HepG2 (cell line): ENCODE results near the gene EEF1AKMT3. TPM values are rescaled to one million over a fixed set of nuclear protein-coding genes. Genes with fewer than 3 reads are reported as not detected.

Experiments used
- ELF4 ChIP-seq: sonication (generic); formaldehyde crosslinking; IDR thresholded peaks from 2 replicates; pipeline ENCODE4 v1.5.0; 2020; ENCODE audit warnings: missing genetic modification reagents, mild to moderate bottlenecking, moderate library complexity, borderline replicate concordance
- ESRRA ChIP-seq: sonication (generic); formaldehyde crosslinking; IDR thresholded peaks from 2 replicates; pipeline ENCODE4 v1.5.1; 2020; ENCODE audit warnings: mild to moderate bottlenecking, low read depth, missing genetic modification reagents
- GMEB1 ChIP-seq: sonication (generic); formaldehyde crosslinking; IDR thresholded peaks from 2 replicates; pipeline ENCODE4 v1.5.1; 2020; ENCODE audit warnings: missing genetic modification reagents, mild to moderate bottlenecking, borderline replicate concordance
- IRF2 ChIP-seq: IDR thresholded peaks from 2 replicates; pipeline ENCODE4 v1.6.1; 2018; ENCODE audit warnings: missing genetic modification reagents, missing compliant biosample characterization
- JUN ChIP-seq: sonication (generic); formaldehyde crosslinking; IDR thresholded peaks from 2 replicates; pipeline ENCODE4 v1.4.0; 2020; ENCODE audit warnings: mild to moderate bottlenecking, missing genetic modification reagents
- NR2F2 ChIP-seq: IDR thresholded peaks from 2 replicates; pipeline ENCODE4 v1.6.1; 2012; ENCODE audit warnings: low read depth, inconsistent platforms, borderline replicate concordance
- PRMT3 ChIP-seq: sonication (generic); formaldehyde crosslinking; IDR thresholded peaks from 2 replicates; pipeline ENCODE4 v1.8.1; 2022; ENCODE audit warnings: low read depth, mild to moderate bottlenecking, moderate library complexity, missing genetic modification reagents, borderline replicate concordance
- RFXANK ChIP-seq: IDR thresholded peaks from 2 replicates; pipeline ENCODE4 v1.6.1; 2016
- SIN3A ChIP-seq: IDR thresholded peaks from 2 replicates; pipeline ENCODE4 v1.6.1; 2011; ENCODE audit warnings: low read depth, mild to moderate bottlenecking, control low read depth, low read length, borderline replicate concordance
- TP53 ChIP-seq: sonication (generic); formaldehyde crosslinking; conservative IDR thresholded peaks from 2 replicates; pipeline ENCODE4 v1.4.0; 2020; ENCODE audit warnings: missing genetic modification reagents
- ZC3H4 ChIP-seq: sonication (generic); formaldehyde crosslinking; IDR thresholded peaks from 2 replicates; pipeline ENCODE4 v1.4.0; 2020; ENCODE audit warnings: missing genetic modification reagents, borderline replicate concordance
- ZNF235 ChIP-seq: sonication (generic); formaldehyde crosslinking; IDR thresholded peaks from 2 replicates; pipeline ENCODE4 v1.8.1; 2023; ENCODE audit warnings: mild to moderate bottlenecking, missing genetic modification reagents, borderline replicate concordance
- ZNF317 ChIP-seq: sonication (generic); formaldehyde crosslinking; IDR thresholded peaks from 2 replicates; pipeline ENCODE4 v1.5.0; 2020; ENCODE audit warnings: mild to moderate bottlenecking, missing genetic modification reagents
- ZNF546 ChIP-seq: sonication (generic); formaldehyde crosslinking; conservative IDR thresholded peaks from 2 replicates; pipeline ENCODE4 v1.8.1; 2023; ENCODE audit warnings: mild to moderate bottlenecking, missing genetic modification reagents
- ZNF598 ChIP-seq: sonication (generic); formaldehyde crosslinking; IDR thresholded peaks from 2 replicates; pipeline ENCODE4 v1.5.1; 2020; ENCODE audit warnings: mild to moderate bottlenecking, missing genetic modification reagents, borderline replicate concordance
- ZNF644 ChIP-seq: IDR thresholded peaks from 2 replicates; pipeline ENCODE4 v1.6.1; 2016; ENCODE audit warnings: low read depth
- polyA plus RNA-seq, 8 experiments: library from polyadenylated mRNA; depleted of rRNA in 3 of 8; stranded (reverse) in 7 of 8; unstranded in 1 of 8; fragments of >200 nt; fragmentation: Illumina TruSeq in 4 of 8; extraction: Trizol in 4 of 8; gene quantifications; 2 replicates each; pipeline versions ENCODE4 v1.2.1 to v1.2.3, GENCODE V29; 2011 to 2016; ENCODE audit warnings: low read depth in 4 of 8, missing spikeins in 1 of 8, mixed read lengths in 1 of 8; ENCODE audit not compliant: insufficient read depth in 1 of 8
- total RNA-seq, 5 experiments: library from RNA; depleted of rRNA; stranded (reverse); fragments of >200 nt; fragmentation: Illumina TruSeq; extraction: Trizol; gene quantifications; 2 replicates each; pipeline ENCODE4 v1.2.3, GENCODE V29; 2016; ENCODE audit warnings: low read depth in 1 of 5
- TF ChIP-seq, protein P1 (sequence below): IDR thresholded peaks from 2 replicates; pipeline ENCODE4 v1.6.1; 2016; ENCODE audit warnings: low read depth, missing genetic modification reagents, missing compliant biosample characterization
- TF ChIP-seq, protein P2 (sequence below): sonication (generic); formaldehyde crosslinking; IDR thresholded peaks from 2 replicates; pipeline ENCODE4 v1.8.0; 2022; ENCODE audit warnings: low read depth, missing genetic modification reagents

The EEF1AKMT3 gene
- total and polyA plus RNA-seq, 2 of the 13 experiments (the other 11 are each of a cell fraction or from before 2014, with no cell fraction given) = 4.7 to 11.4 TPM

DNA sequence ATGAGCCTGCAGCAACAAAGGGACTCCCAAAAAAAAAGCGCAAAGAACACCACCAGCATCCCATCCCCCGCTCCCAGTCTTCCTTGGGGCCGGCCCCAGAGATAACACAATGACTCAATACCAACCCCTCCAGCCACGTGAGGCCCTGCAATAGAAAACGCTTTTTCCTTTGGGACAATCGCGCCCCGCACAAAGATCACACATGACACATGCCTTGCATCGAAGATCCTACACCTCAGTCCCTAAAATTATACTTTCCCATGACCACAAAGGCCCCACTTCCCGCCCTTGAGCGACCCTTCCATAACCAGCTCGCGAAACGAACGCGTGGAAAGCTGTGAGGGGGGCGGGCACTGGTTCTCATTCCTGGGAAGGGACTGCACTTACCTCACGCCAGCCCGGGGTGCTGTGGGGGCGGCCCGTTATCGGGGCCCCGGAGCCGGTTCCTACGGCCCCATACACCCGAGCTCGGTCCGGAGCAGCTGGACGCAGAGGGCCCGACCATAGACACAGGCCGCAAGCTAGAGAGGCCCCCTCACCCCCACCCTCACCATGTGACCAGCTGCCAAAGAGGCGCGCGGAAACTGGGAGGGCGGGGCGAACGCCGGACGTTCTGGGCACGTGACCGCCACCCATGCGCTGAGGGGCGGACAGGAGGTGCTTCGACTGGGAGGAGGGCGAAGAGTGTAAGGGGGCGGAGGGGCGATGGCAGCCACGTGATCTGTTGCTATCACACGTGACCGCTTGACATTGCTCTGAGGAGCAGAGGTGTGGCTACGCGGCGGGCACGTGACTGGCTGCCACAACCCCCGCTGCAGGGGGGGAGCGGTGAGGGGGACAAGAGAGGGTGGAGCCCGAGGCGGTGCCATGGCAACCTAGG is 20.4 kb upstream of the EEF1AKMT3 start, which contains the start of gene CDK4 (continued):
- TF ChIP-seq, protein P1, sequence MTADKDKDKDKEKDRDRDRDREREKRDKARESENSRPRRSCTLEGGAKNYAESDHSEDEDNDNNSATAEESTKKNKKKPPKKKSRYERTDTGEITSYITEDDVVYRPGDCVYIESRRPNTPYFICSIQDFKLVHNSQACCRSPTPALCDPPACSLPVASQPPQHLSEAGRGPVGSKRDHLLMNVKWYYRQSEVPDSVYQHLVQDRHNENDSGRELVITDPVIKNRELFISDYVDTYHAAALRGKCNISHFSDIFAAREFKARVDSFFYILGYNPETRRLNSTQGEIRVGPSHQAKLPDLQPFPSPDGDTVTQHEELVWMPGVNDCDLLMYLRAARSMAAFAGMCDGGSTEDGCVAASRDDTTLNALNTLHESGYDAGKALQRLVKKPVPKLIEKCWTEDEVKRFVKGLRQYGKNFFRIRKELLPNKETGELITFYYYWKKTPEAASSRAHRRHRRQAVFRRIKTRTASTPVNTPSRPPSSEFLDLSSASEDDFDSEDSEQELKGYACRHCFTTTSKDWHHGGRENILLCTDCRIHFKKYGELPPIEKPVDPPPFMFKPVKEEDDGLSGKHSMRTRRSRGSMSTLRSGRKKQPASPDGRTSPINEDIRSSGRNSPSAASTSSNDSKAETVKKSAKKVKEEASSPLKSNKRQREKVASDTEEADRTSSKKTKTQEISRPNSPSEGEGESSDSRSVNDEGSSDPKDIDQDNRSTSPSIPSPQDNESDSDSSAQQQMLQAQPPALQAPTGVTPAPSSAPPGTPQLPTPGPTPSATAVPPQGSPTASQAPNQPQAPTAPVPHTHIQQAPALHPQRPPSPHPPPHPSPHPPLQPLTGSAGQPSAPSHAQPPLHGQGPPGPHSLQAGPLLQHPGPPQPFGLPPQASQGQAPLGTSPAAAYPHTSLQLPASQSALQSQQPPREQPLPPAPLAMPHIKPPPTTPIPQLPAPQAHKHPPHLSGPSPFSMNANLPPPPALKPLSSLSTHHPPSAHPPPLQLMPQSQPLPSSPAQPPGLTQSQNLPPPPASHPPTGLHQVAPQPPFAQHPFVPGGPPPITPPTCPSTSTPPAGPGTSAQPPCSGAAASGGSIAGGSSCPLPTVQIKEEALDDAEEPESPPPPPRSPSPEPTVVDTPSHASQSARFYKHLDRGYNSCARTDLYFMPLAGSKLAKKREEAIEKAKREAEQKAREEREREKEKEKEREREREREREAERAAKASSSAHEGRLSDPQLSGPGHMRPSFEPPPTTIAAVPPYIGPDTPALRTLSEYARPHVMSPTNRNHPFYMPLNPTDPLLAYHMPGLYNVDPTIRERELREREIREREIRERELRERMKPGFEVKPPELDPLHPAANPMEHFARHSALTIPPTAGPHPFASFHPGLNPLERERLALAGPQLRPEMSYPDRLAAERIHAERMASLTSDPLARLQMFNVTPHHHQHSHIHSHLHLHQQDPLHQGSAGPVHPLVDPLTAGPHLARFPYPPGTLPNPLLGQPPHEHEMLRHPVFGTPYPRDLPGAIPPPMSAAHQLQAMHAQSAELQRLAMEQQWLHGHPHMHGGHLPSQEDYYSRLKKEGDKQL (CRISPR knock-in tag) = peak; percentile 77; the same call in 1 of the 2 replicates
- TF ChIP-seq NR2F2 = no peak
- peak; percentile 83; the same call in 1 of the 2 replicates for TF ChIP-seq JUN (CRISPR knock-in tag)
- no peak for TF ChIP-seq ZNF644 (CRISPR knock-in tag)
- peak; percentile 65; the same call in 1 of the 2 replicates for TF ChIP-seq ESRRA (CRISPR knock-in tag)
- TF ChIP-seq ZNF546 (CRISPR knock-in tag) = peak; percentile 81; the same call in 1 of the 2 replicates
- TF ChIP-seq ZC3H4 (CRISPR knock-in tag) = 0 out of 2 replicates have a peak, but pooled peaks have one; percentile 49
- TF ChIP-seq ZNF598 (CRISPR knock-in tag) = peak; percentile 74; the same call in 1 of the 2 replicates
- TF ChIP-seq IRF2 (CRISPR knock-in tag) = peak; percentile 95
- TF ChIP-seq GMEB1 (CRISPR knock-in tag) = peak; percentile 87
- TF ChIP-seq RFXANK (CRISPR knock-in tag) = peak; percentile 95; the same call in 1 of the 2 replicates
- TF ChIP-seq, protein P2, sequence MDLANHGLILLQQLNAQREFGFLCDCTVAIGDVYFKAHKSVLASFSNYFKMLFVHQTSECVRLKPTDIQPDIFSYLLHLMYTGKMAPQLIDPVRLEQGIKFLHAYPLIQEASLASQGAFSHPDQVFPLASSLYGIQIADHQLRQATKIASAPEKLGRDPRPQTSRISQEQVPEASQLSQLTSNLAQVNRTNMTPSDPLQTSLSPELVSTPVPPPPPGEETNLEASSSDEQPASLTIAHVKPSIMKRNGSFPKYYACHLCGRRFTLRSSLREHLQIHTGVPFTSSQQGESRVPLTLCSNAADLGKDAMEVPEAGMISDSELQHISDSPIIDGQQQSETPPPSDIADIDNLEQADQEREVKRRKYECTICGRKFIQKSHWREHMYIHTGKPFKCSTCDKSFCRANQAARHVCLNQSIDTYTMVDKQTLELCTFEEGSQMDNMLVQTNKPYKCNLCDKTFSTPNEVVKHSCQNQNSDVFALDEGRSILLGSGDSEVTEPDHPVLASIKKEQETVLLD (CRISPR knock-in tag) = peak; percentile 75
- peak; percentile 91 for TF ChIP-seq ZNF317 (CRISPR knock-in tag)
- peak; percentile 86; the same call in 1 of the 2 replicates for TF ChIP-seq SIN3A
- TF ChIP-seq ZNF235 = peak; percentile 59; the same call in 1 of the 2 replicates
- peak; percentile 86; the same call in 1 of the 2 replicates for TF ChIP-seq ELF4 (CRISPR knock-in tag)
- TF ChIP-seq TP53 (CRISPR knock-in tag) = no peak; the same call in 1 of the 2 replicates
- TF ChIP-seq PRMT3 (CRISPR knock-in tag) = no peak
